PC-3 (cell line): ENCODE data around the gene LATS2. TPM values are rescaled to one million over a fixed set of nuclear protein-coding genes. Genes with fewer than 3 reads are reported as not detected.

Source experiments
- ATAC-seq: fragments of 200-7000 bp; cut with Tn5 transposase; 2 replicates; pipeline ENCODE4 v1.9.1; 2020; ENCODE audit warnings: mild to moderate bottlenecking, moderate library complexity
- BruUV-seq: library from RNA; stranded (reverse); fragments of 400-500 nt; replicated peaks from 2 replicates; lab custom pipeline; 2021; lab: Mats Ljungman, UMichigan
- CTCF ChIA-PET: fragments of 300-600 bp; sonication (Branson Sonifier 250); formaldehyde crosslinking; loops from one replicate; lab custom pipeline; 2022; ENCODE audit warnings: antibody characterized with exemption; lab: Charles Lee
- POLR2A ChIA-PET: fragments of 300-600 bp; sonication (Branson Sonifier 250); formaldehyde crosslinking; loops from one replicate; lab custom pipeline; 2022; ENCODE audit warnings: antibody characterized with exemption; ENCODE audit not compliant: unreplicated experiment; lab: Charles Lee
- DNase-seq: peaks from one replicate; pipeline ENCODE4 v3.0.0-alpha.2; 2015
- H2AFZ ChIP-seq: fragments of 300-600 bp; sonication (generic); 2 replicates; pipeline ENCODE4 v1.6.0; 2016; ENCODE audit warnings: antibody characterized with exemption, low read length
- H3F3A ChIP-seq: fragments of 300-600 bp; sonication (generic); one replicate; pipeline ENCODE4 v1.6.0; 2017; ENCODE audit warnings: antibody characterized with exemption, low read length, control low read depth, mild to moderate bottlenecking; ENCODE audit not compliant: unreplicated experiment
- H3K27ac ChIP-seq: fragments of 300-600 bp; sonication (generic); 2 replicates; pipeline ENCODE4 v1.5.1; 2016; ENCODE audit warnings: mild to moderate bottlenecking, low read length
- H3K27me3 ChIP-seq: fragments of 300-600 bp; sonication (generic); 2 replicates; pipeline ENCODE4 v1.6.1; 2016; ENCODE audit warnings: low read length, mixed read lengths
- H3K36me3 ChIP-seq: fragments of 300-600 bp; sonication (generic); 2 replicates; pipeline ENCODE4 v1.6.1; 2016; ENCODE audit warnings: low read depth, mixed run types, low read length, mixed read lengths
- H3K4me1 ChIP-seq: fragments of 300-600 bp; sonication (generic); 2 replicates; pipeline ENCODE4 v1.5.1; 2016; ENCODE audit warnings: low read length; ENCODE audit not compliant: insufficient read depth
- H3K4me2 ChIP-seq: fragments of 300-600 bp; sonication (generic); 2 replicates; pipeline ENCODE4 v1.6.0; 2016; ENCODE audit warnings: low read length
- H3K4me3 ChIP-seq: fragments of 300-600 bp; sonication (generic); 2 replicates; pipeline ENCODE4 v1.5.1; 2016; ENCODE audit warnings: mild to moderate bottlenecking, low read length, mixed read lengths
- H3K79me2 ChIP-seq: fragments of 300-600 bp; sonication (generic); 2 replicates; pipeline ENCODE4 v1.6.1; 2017; ENCODE audit warnings: low read length, mixed read lengths
- H3K9ac ChIP-seq: fragments of 300-600 bp; sonication (generic); 2 replicates; pipeline ENCODE4 v1.6.0; 2016; ENCODE audit warnings: mild to moderate bottlenecking, low read length
- H3K9me2 ChIP-seq: fragments of 300-600 bp; sonication (generic); replicated peaks from 2 replicates; pipeline ENCODE4 v1.6.1; 2016; ENCODE audit warnings: mixed run types, low read length, mixed read lengths
- H3K9me3 ChIP-seq: fragments of 300-600 bp; sonication (generic); 2 replicates; pipeline ENCODE4 v1.6.1; 2016; ENCODE audit warnings: low read length, mixed read lengths
- H4K20me1 ChIP-seq: fragments of 300-600 bp; sonication (generic); 2 replicates; pipeline ENCODE4 v1.6.1; 2016; ENCODE audit warnings: low read length, mixed read lengths
- CTCF ChIP-seq: fragments of 300-600 bp; sonication (generic); conservative IDR thresholded peaks from 2 replicates; pipeline ENCODE4 v1.5.1; 2017; ENCODE audit warnings: antibody characterized with exemption, low read depth, mild to moderate bottlenecking, low read length
- EZH2 ChIP-seq: fragments of 300-600 bp; sonication (generic); IDR thresholded peaks from one replicate; pipeline ENCODE4 v1.6.1; 2017; ENCODE audit warnings: antibody characterized with exemption, mild to moderate bottlenecking, low read length; ENCODE audit not compliant: unreplicated experiment
- EZH2phosphoT487 ChIP-seq: fragments of 300-600 bp; sonication (generic); IDR thresholded peaks from 2 replicates; pipeline ENCODE4 v1.6.1; 2018; ENCODE audit warnings: mild to moderate bottlenecking, antibody characterized with exemption, low read length, borderline replicate concordance
- intact Hi-C: fragments of 100-400 bp; cut with micrococcal nuclease; formaldehyde crosslinking; loops from 2 replicates; pipeline ENCODE4 v1.9.0; 2023
- total RNA-seq: library from RNA; depleted of rRNA; stranded (reverse); fragments of >200 nt; gene quantifications from 2 replicates; pipeline ENCODE4 v1.2.3, GENCODE V29; 2014

The LATS2 gene
- total RNA-seq, 1 experiment from 2014 or later = 11.0 TPM

GRCh38 chr13:21033212-21033840, 28.1 kb downstream of the LATS2 start:
- Histone ChIP-seq H3K27ac (peak overlapping the region; percentile 99), H2AFZ (no peak overlapping the region), H3K36me3 (no peaks in the 10 kb centered on the region), H3K27me3 (no peaks in the 10 kb centered on the region), H3K4me3 (peak overlapping the region; percentile 57), H3F3A (peaks cover 11% of the 10 kb centered on the region), H3K4me1 (peaks cover 31% of the 10 kb centered on the region), H3K9ac (peak overlapping the region; percentile 87), H4K20me1 (no peaks in the 10 kb centered on the region), H3K79me2 (peaks cover 72% of the 10 kb centered on the region), H3K9me2 (no peaks in the 10 kb centered on the region), H3K9me3 (no peaks in the 10 kb centered on the region), H3K4me2 (peak overlapping the region; percentile 86)
- BruUV-seq = TSS peak; percentile 76
- intact Hi-C loops = loop anchor here (1.0 to 5.0 kb wide), 2 partner anchors 16 to 104 kb away; no protein-coding TSS in a partner anchor
- TF ChIP-seq EZH2phosphoT487 = no peak
- TF ChIP-seq EZH2 = no peak
- no peak for TF ChIP-seq CTCF
- DNase-seq = peak; percentile 89
- CTCF ChIA-PET = no interaction called here
- POLR2A ChIA-PET = interaction anchor here (0.6 to 0.9 kb wide), 4 partner anchors 25 to 104 kb away, joined by 3 to 6 read pairs (median 4); no protein-coding TSS in a partner anchor
- peak; percentile 67 for ATAC-seq

- no peak for TF ChIP-seq EZH2phosphoT487
- no peak for TF ChIP-seq EZH2
- TF ChIP-seq CTCF = no peak
- no peaks in the 10 kb centered on the region for H4K20me1 ChIP-seq
- no peaks in the 10 kb centered on the region for H3K9me2 ChIP-seq
- ATAC-seq (no peak), DNase-seq (no peak)
- no peaks in the 10 kb centered on the region for H3K36me3 ChIP-seq
- H3K9me3 ChIP-seq = no peaks in the 10 kb centered on the region
- H3K4me3 ChIP-seq = peak overlapping the region; percentile 57
- H3K4me2 ChIP-seq = peak overlapping the region; percentile 86
- H2AFZ ChIP-seq = no peak overlapping the region
- POLR2A ChIA-PET = interaction anchor here (0.6 to 0.7 kb wide), 2 partner anchors 86 to 105 kb away, joined by 4 to 6 read pairs; no protein-coding TSS in a partner anchor
- H3K27ac ChIP-seq = peak overlapping the region; percentile 99
- H3K9ac ChIP-seq = peak overlapping the region; percentile 87
- CTCF ChIA-PET = no interaction called here
- no TSS peak for BruUV-seq
- intact Hi-C loops = loop anchor here (1.0 to 5.0 kb wide), 2 partner anchors 15 to 105 kb away; no protein-coding TSS in a partner anchor
- peaks cover 11% of the 10 kb centered on the region for H3F3A ChIP-seq
- H3K4me1 ChIP-seq = peaks cover 31% of the 10 kb centered on the region
- H3K79me2 ChIP-seq = peaks cover 67% of the 10 kb centered on the region
- no peaks in the 10 kb centered on the region for H3K27me3 ChIP-seq
Observed at GRCh38 chr13:21032656-21033055, 28.7 kb downstream of the LATS2 start.
